ENCODE results near the gene ZBTB9.
"Not testable (repeated sequence)": the region's sequence is repeated elsewhere in the genome, so short reads cannot be mapped to it uniquely, and the experiment has no call there.

The ZBTB9 gene

GRCh38 chr6:33451606-33452005 lies 2.8 kb upstream of the ZBTB9 start:
- TF ChIP-seq POLR2A (IDR thresholded peaks at IDR 0.05; ENCODE audit: low read depth, low read length), result no peak
- DNase-seq (ENCODE audit: insufficient read length, low spot score) (no peak), FAIRE-seq (no peak)

GRCh38 chr6:33452496-33452895 lies 1.9 kb upstream of the ZBTB9 start:
- no peak for FAIRE-seq
- DNase-seq (ENCODE audit: insufficient read length, low spot score), result no peak
- TF ChIP-seq POLR2A (IDR thresholded peaks at IDR 0.05; ENCODE audit: low read depth, low read length), result no peak

GRCh38 chr6:33453393-33454008 lies 875 bp upstream of the ZBTB9 start:
- DNase-seq (ENCODE audit: insufficient read length, low spot score) (no peak), FAIRE-seq (no peak)
- TF ChIP-seq POLR2A (IDR thresholded peaks at IDR 0.05; ENCODE audit: low read depth, low read length), result no peak

GRCh38 chr6:33455051-33455450 lies 675 bp downstream of the ZBTB9 start:
- no peak for TF ChIP-seq POLR2A (IDR thresholded peaks at IDR 0.05; ENCODE audit: low read depth, low read length)
- DNase-seq (ENCODE audit: insufficient read length, low spot score) (no peak), FAIRE-seq (no peak)

GRCh38 chr6:33456156-33456555 lies 1.8 kb downstream of the ZBTB9 start:
- DNase-seq (ENCODE audit: insufficient read length, low spot score) (no peak), FAIRE-seq (no peak)
- TF ChIP-seq POLR2A (IDR thresholded peaks at IDR 0.05; ENCODE audit: low read depth, low read length), result no peak

GRCh38 chr6:33458676-33459075 lies 4.3 kb downstream of the ZBTB9 start:
- TF ChIP-seq POLR2A (IDR thresholded peaks at IDR 0.05; ENCODE audit: low read depth, low read length), result no peak
- no peak for DNase-seq (ENCODE audit: insufficient read length, low spot score)
- no peak for FAIRE-seq

GRCh38 chr6:33459226-33459625 lies 4.8 kb downstream of the ZBTB9 start:
- no peak for TF ChIP-seq POLR2A (IDR thresholded peaks at IDR 0.05; ENCODE audit: low read depth, low read length)
- DNase-seq (ENCODE audit: insufficient read length, low spot score) (no peak), FAIRE-seq (no peak)

- no peak for FAIRE-seq
- TF ChIP-seq POLR2A (IDR thresholded peaks at IDR 0.05; ENCODE audit: low read depth, low read length), result no peak
- DNase-seq (ENCODE audit: insufficient read length, low spot score), result no peak
Measured at GRCh38 chr6:33466075-33466735, 11.8 kb downstream of the ZBTB9 start.

GRCh38 chr6:33467091-33467490 lies 12.7 kb downstream of the ZBTB9 start:
- FAIRE-seq, result no peak
- no peak for TF ChIP-seq POLR2A (IDR thresholded peaks at IDR 0.05; ENCODE audit: low read depth, low read length)
- DNase-seq (ENCODE audit: insufficient read length, low spot score), result no peak

- DNase-seq (ENCODE audit: insufficient read length, low spot score) (no peak), FAIRE-seq (no peak)
- TF ChIP-seq POLR2A (IDR thresholded peaks at IDR 0.05; ENCODE audit: low read depth, low read length), result no peak
Measured at GRCh38 chr6:33469661-33470060, 15.3 kb downstream of the ZBTB9 start.

GRCh38 chr6:33477864-33478263 lies 23.5 kb downstream of the ZBTB9 start:
- DNase-seq (ENCODE audit: insufficient read length, low spot score) (no peak), FAIRE-seq (no peak)
- no peak for TF ChIP-seq POLR2A (IDR thresholded peaks at IDR 0.05; ENCODE audit: low read depth, low read length)

- FAIRE-seq (no peak), DNase-seq (ENCODE audit: insufficient read length, low spot score) (no peak)
- no peak for TF ChIP-seq POLR2A (IDR thresholded peaks at IDR 0.05; ENCODE audit: low read depth, low read length)
Measured at GRCh38 chr6:33481192-33481591, 26.8 kb downstream of the ZBTB9 start.

- FAIRE-seq; DNase-seq (ENCODE audit: insufficient read length, low spot score): not testable (repeated sequence)
Measured at GRCh38 chr6:33482620-33483019, 28.2 kb downstream of the ZBTB9 start.

GRCh38 chr6:33483678-33484077 lies 29.3 kb downstream of the ZBTB9 start:
- FAIRE-seq (no peak), DNase-seq (ENCODE audit: insufficient read length, low spot score) (no peak)
- TF ChIP-seq POLR2A (IDR thresholded peaks at IDR 0.05; ENCODE audit: low read depth, low read length), result no peak

- FAIRE-seq; DNase-seq (ENCODE audit: insufficient read length, low spot score): not testable (repeated sequence)
Measured at GRCh38 chr6:33484673-33485262, 30.4 kb downstream of the ZBTB9 start.

GRCh38 chr6:33485680-33486079 lies 31.3 kb downstream of the ZBTB9 start:
- FAIRE-seq; DNase-seq (ENCODE audit: insufficient read length, low spot score): not testable (repeated sequence)
